Superior temporal gyrus (tissue), 1 donor: ENCODE results near the gene SPEG.

Experiments
- DNase-seq: peaks from one replicate; pipeline ENCODE4 v3.0.0-alpha.2; 2016; ENCODE audit errors: extremely low spot score

Gene SPEG

GRCh38 chr2:219423652-219424377 is 10.8 kb upstream of the SPEG start:
- DNase-seq, result no peak

GRCh38 chr2:219425238-219426067 is 9.2 kb upstream of the SPEG start:
- no peak for DNase-seq

GRCh38 chr2:219426068-219426443 is 8.6 kb upstream of the SPEG start:
- DNase-seq, result no peak

GRCh38 chr2:219426534-219427136 is 8.0 kb upstream of the SPEG start:
- DNase-seq, result no peak

GRCh38 chr2:219428469-219428868 is 6.2 kb upstream of the SPEG start:
- no peak for DNase-seq

GRCh38 chr2:219429958-219430606 is 4.6 kb upstream of the SPEG start:
- no peak for DNase-seq

- no peak for DNase-seq
Observed at GRCh38 chr2:219430633-219431615, 3.7 kb upstream of the SPEG start.

- no peak for DNase-seq
Observed at GRCh38 chr2:219433666-219434467, 776 bp upstream of the SPEG start.

GRCh38 chr2:219434468-219434717 is 250 bp upstream of the SPEG start:
- DNase-seq, result no peak

- no peak for DNase-seq
Observed at GRCh38 chr2:219435701-219436100, 1.1 kb downstream of the SPEG start.

- DNase-seq, result no peak
Observed at GRCh38 chr2:219436491-219436890, 1.8 kb downstream of the SPEG start.

GRCh38 chr2:219437141-219437540 is 2.5 kb downstream of the SPEG start:
- no peak for DNase-seq

- DNase-seq, result no peak
Observed at GRCh38 chr2:219437690-219438206, 3.1 kb downstream of the SPEG start.

- DNase-seq, result no peak
Observed at GRCh38 chr2:219438453-219438852, 3.8 kb downstream of the SPEG start.

- DNase-seq, result no peak
Observed at GRCh38 chr2:219439506-219439905, 4.9 kb downstream of the SPEG start.

- no peak for DNase-seq
Observed at GRCh38 chr2:219440388-219441256, 6.0 kb downstream of the SPEG start.

- DNase-seq, result no peak
Observed at GRCh38 chr2:219441451-219442255, 7.0 kb downstream of the SPEG start.

- DNase-seq, result no peak
Observed at GRCh38 chr2:219442256-219443015, 7.8 kb downstream of the SPEG start.
